WTC11 (cell line): ENCODE results near the gene UGT1A9. TPM values are rescaled to one million over a fixed set of nuclear protein-coding genes. Genes with fewer than 3 reads are reported as not detected.

Source experiments
- ATAC-seq: fragments of 200-7000 bp; cut with Tn5 transposase; 2 replicates; pipeline ENCODE4 v1.10.0; 2021; ENCODE audit warnings: mild to moderate bottlenecking, moderate library complexity
- CTCF ChIA-PET: fragments of 300-600 bp; sonication (Branson Sonifier 250); formaldehyde crosslinking; loops from one replicate; lab custom pipeline; 2021; ENCODE audit warnings: antibody characterized with exemption; lab: Charles Lee
- POLR2A ChIA-PET: fragments of 350-600 bp; sonication (Branson Sonifier 250); formaldehyde crosslinking; loops from one replicate; lab custom pipeline; 2021; ENCODE audit warnings: antibody characterized with exemption; lab: Charles Lee
- DNase-seq: peaks from one replicate; pipeline ENCODE4 v3.0.0; 2021; ENCODE audit warnings: low spot score
- H3K27ac Mint-ChIP-seq: 2 replicates; pipeline ENCODE4 v1.8.0; 2021; ENCODE audit warnings: mixed read lengths
- H3K27me3 Mint-ChIP-seq: 2 replicates; pipeline ENCODE4 v1.8.0; 2021; ENCODE audit warnings: low read depth, mild to moderate bottlenecking, moderate library complexity, mixed read lengths
- H3K36me3 Mint-ChIP-seq: 2 replicates; pipeline ENCODE4 v1.8.0; 2021; ENCODE audit warnings: mixed read lengths
- H3K4me1 Mint-ChIP-seq: 2 replicates; pipeline ENCODE4 v1.8.0; 2022; ENCODE audit warnings: mixed read lengths
- H3K4me3 Mint-ChIP-seq: 2 replicates; pipeline ENCODE4 v1.8.0; 2021; ENCODE audit warnings: mild to moderate bottlenecking, moderate library complexity, mixed read lengths
- H3K9me3 Mint-ChIP-seq: 2 replicates; pipeline ENCODE4 v1.8.0; 2021; ENCODE audit warnings: mixed read lengths
- AFF4 ChIP-seq: sonication (generic); formaldehyde crosslinking; IDR thresholded peaks from 2 replicates; pipeline ENCODE4 v1.8.1; 2023; ENCODE audit warnings: mild to moderate bottlenecking, missing genetic modification reagents, borderline replicate concordance
- CBFB ChIP-seq: sonication (generic); formaldehyde crosslinking; IDR thresholded peaks from 2 replicates; pipeline ENCODE4 v1.8.1; 2022; ENCODE audit warnings: mild to moderate bottlenecking, low read depth, missing genetic modification reagents
- E2F5 ChIP-seq: sonication (generic); formaldehyde crosslinking; IDR thresholded peaks from 2 replicates; pipeline ENCODE4 v1.8.1; 2022; ENCODE audit warnings: mild to moderate bottlenecking, moderate library complexity, missing genetic modification reagents
- ELF4 ChIP-seq: sonication (generic); formaldehyde crosslinking; IDR thresholded peaks from 2 replicates; pipeline ENCODE4 v1.8.1; 2022; ENCODE audit warnings: low read depth, mild to moderate bottlenecking, moderate library complexity, missing genetic modification reagents
- ETV6 ChIP-seq: sonication (generic); formaldehyde crosslinking; IDR thresholded peaks from 2 replicates; pipeline ENCODE4 v1.8.1; 2022; ENCODE audit warnings: mild to moderate bottlenecking, missing genetic modification reagents
- GRHL2 ChIP-seq: fragments of 250-450 bp; sonication (Bioruptor Pico); IDR thresholded peaks from 2 replicates; pipeline ENCODE4 v1.8.0; 2022; ENCODE audit warnings: mild to moderate bottlenecking, moderate library complexity; ENCODE audit not compliant: insufficient replicate concordance, severe bottlenecking
- HMGA2 ChIP-seq: fragments of 250-450 bp; sonication (Bioruptor Pico); IDR thresholded peaks from 2 replicates; pipeline ENCODE4 v1.4.0; 2021; ENCODE audit warnings: mild to moderate bottlenecking, moderate library complexity
- HMGXB4 ChIP-seq: sonication (generic); formaldehyde crosslinking; IDR thresholded peaks from 2 replicates; pipeline ENCODE4 v1.8.1; 2023; ENCODE audit warnings: mild to moderate bottlenecking, moderate library complexity, missing genetic modification reagents
- IRF1 ChIP-seq: sonication (generic); formaldehyde crosslinking; IDR thresholded peaks from 2 replicates; pipeline ENCODE4 v1.8.0; 2023; ENCODE audit warnings: missing genetic modification reagents
- JAZF1 ChIP-seq: fragments of 250-450 bp; sonication (Bioruptor Pico); IDR thresholded peaks from 2 replicates; pipeline ENCODE4 v1.9.0; 2021; ENCODE audit warnings: moderate library complexity, mild to moderate bottlenecking, inconsistent platforms
- KAT7 ChIP-seq: sonication (generic); formaldehyde crosslinking; IDR thresholded peaks from 2 replicates; pipeline ENCODE4 v1.8.1; 2023; ENCODE audit warnings: missing genetic modification reagents, mild to moderate bottlenecking, borderline replicate concordance
- MAX ChIP-seq: sonication (generic); formaldehyde crosslinking; IDR thresholded peaks from 2 replicates; pipeline ENCODE4 v1.8.0; 2022; ENCODE audit warnings: mild to moderate bottlenecking, missing genetic modification reagents
- NFATC4 ChIP-seq: fragments of 250-450 bp; sonication (Bioruptor Pico); IDR thresholded peaks from 2 replicates; pipeline ENCODE4 v1.9.0; 2021; ENCODE audit warnings: mild to moderate bottlenecking
- NFYB ChIP-seq: sonication (generic); formaldehyde crosslinking; conservative IDR thresholded peaks from 2 replicates; pipeline ENCODE4 v1.8.0; 2022; ENCODE audit warnings: low read depth, missing genetic modification reagents
- NR3C1 ChIP-seq: sonication (generic); formaldehyde crosslinking; conservative IDR thresholded peaks from 2 replicates; pipeline ENCODE4 v1.8.1; 2023; ENCODE audit warnings: low read depth, mild to moderate bottlenecking, missing genetic modification reagents
- PREB ChIP-seq: sonication (generic); formaldehyde crosslinking; IDR thresholded peaks from 2 replicates; pipeline ENCODE4 v1.8.1; 2022; ENCODE audit warnings: mild to moderate bottlenecking, missing genetic modification reagents, moderate library complexity, borderline replicate concordance
- SMAD4 ChIP-seq: sonication (generic); formaldehyde crosslinking; IDR thresholded peaks from 2 replicates; pipeline ENCODE4 v1.8.0; 2022; ENCODE audit warnings: mild to moderate bottlenecking, missing genetic modification reagents
- SP1 ChIP-seq: sonication (generic); formaldehyde crosslinking; conservative IDR thresholded peaks from 2 replicates; pipeline ENCODE4 v1.8.1; 2022; ENCODE audit warnings: missing genetic modification reagents
- TCF7 ChIP-seq: sonication (generic); formaldehyde crosslinking; IDR thresholded peaks from 2 replicates; pipeline ENCODE4 v1.8.0; 2022; ENCODE audit warnings: mild to moderate bottlenecking, low read depth, missing genetic modification reagents, moderate library complexity
- ZNF219 ChIP-seq: sonication (generic); formaldehyde crosslinking; IDR thresholded peaks from 2 replicates; pipeline ENCODE4 v1.8.0; 2023; ENCODE audit warnings: missing genetic modification reagents, mild to moderate bottlenecking, borderline replicate concordance
- ZNF423 ChIP-seq: fragments of 250-450 bp; sonication (Bioruptor Pico); IDR thresholded peaks from 2 replicates; pipeline ENCODE4 v2.1.2; 2022; ENCODE audit warnings: mild to moderate bottlenecking, moderate library complexity
- total RNA-seq: library from RNA; stranded (reverse); gene quantifications from 3 replicates; pipeline ENCODE4 v1.2.3, GENCODE V29; 2021

UGT1A9 gene
- total RNA-seq, 1 experiment from 2014 or later: not detected

GRCh38 chr2:233764264-233764663, 92.6 kb downstream of the UGT1A9 start (continued):
- no peak for TF ChIP-seq PREB (CRISPR knock-in tag)
- no peak for TF ChIP-seq JAZF1 (CRISPR knock-in tag)
- no peak for TF ChIP-seq ZNF423 (CRISPR knock-in tag)
- no peak for TF ChIP-seq HMGA2 (CRISPR knock-in tag)
- TF ChIP-seq ETV6 (CRISPR knock-in tag): no peak
- TF ChIP-seq SP1 (CRISPR knock-in tag): no peak
- no peak for TF ChIP-seq CBFB (CRISPR knock-in tag)

- no peak overlapping the region for H3K27ac Mint-ChIP-seq
- peaks cover 12% of the 10 kb centered on the region for H3K9me3 Mint-ChIP-seq
- DNase-seq: no peak
- ChIA-PET CTCF (no interaction called here), POLR2A (no interaction called here)
- no peak for ATAC-seq
- H3K4me3 Mint-ChIP-seq: no peak overlapping the region
- H3K4me1 Mint-ChIP-seq: peaks cover 3% of the 10 kb centered on the region
- peaks cover 7% of the 10 kb centered on the region; the same call in 1 of the 2 replicates for H3K27me3 Mint-ChIP-seq
- no peaks in the 10 kb centered on the region for H3K36me3 Mint-ChIP-seq
- no peak for TF ChIP-seq IRF1 (CRISPR knock-in tag)
- TF ChIP-seq GRHL2 (CRISPR knock-in tag): no peak
- TF ChIP-seq NFYB (CRISPR knock-in tag): no peak
- TF ChIP-seq CBFB (CRISPR knock-in tag): no peak
- no peak for TF ChIP-seq ZNF219 (CRISPR knock-in tag)
- no peak for TF ChIP-seq MAX (CRISPR knock-in tag)
- TF ChIP-seq NFATC4 (CRISPR knock-in tag): no peak
- no peak for TF ChIP-seq TCF7
- no peak for TF ChIP-seq NR3C1 (CRISPR knock-in tag)
- no peak for TF ChIP-seq ELF4 (CRISPR knock-in tag)
- no peak for TF ChIP-seq HMGA2 (CRISPR knock-in tag)
- TF ChIP-seq E2F5: no peak
- TF ChIP-seq KAT7 (CRISPR knock-in tag): no peak
- no peak for TF ChIP-seq HMGXB4 (CRISPR knock-in tag)
- TF ChIP-seq SMAD4 (CRISPR knock-in tag): no peak
- TF ChIP-seq SP1 (CRISPR knock-in tag): no peak
Measured at GRCh38 chr2:233764761-233765160, 93.1 kb downstream of the UGT1A9 start.

- H3K27me3 Mint-ChIP-seq: peaks cover 5% of the 10 kb centered on the region; the same call in 1 of the 2 replicates
- H3K9me3 Mint-ChIP-seq: peaks cover 12% of the 10 kb centered on the region
- ATAC-seq: no peak
- no peak overlapping the region for H3K27ac Mint-ChIP-seq
- TF ChIP-seq AFF4 (CRISPR knock-in tag): no peak
- TF ChIP-seq, all 79 proteins: peak for 0
- peaks cover 3% of the 10 kb centered on the region for H3K4me1 Mint-ChIP-seq
- H3K36me3 Mint-ChIP-seq: no peaks in the 10 kb centered on the region
- POLR2A ChIA-PET: no interaction called here
- CTCF ChIA-PET: no interaction called here
- no peak overlapping the region for H3K4me3 Mint-ChIP-seq
- no peak for DNase-seq
Measured at GRCh38 chr2:233766416-233766815, 94.7 kb downstream of the UGT1A9 start.
